Mucosa of descending colon (tissue), 3 donors: ENCODE measurements around the gene C5orf63. TPM values are rescaled to one million over a fixed set of nuclear protein-coding genes. Genes with fewer than 3 reads are reported as not detected.

Experiments
- ATAC-seq: fragments of 200-7000 bp; cut with Tn5 transposase; one replicate; pipeline ENCODE4 v1.9.1; 2020; ENCODE audit warnings: mild to moderate bottlenecking, moderate library complexity
- DNase-seq, 3 donors: peaks; one replicate each; pipeline ENCODE4 v3.0.0-alpha.2; 2020
- H3K36me3 ChIP-seq: fragments of 200-600 bp; one replicate; pipeline ENCODE4 v1.8.0; 2021; ENCODE audit warnings: low read depth, mild to moderate bottlenecking
- H3K4me1 ChIP-seq: fragments of 200-600 bp; one replicate; pipeline ENCODE4 v1.8.0; 2021; ENCODE audit warnings: low read depth, mild to moderate bottlenecking
- H3K4me3 ChIP-seq: fragments of 200-600 bp; one replicate; pipeline ENCODE4 v1.8.0; 2021; ENCODE audit warnings: mild to moderate bottlenecking
- H3K9me3 ChIP-seq: fragments of 200-600 bp; one replicate; pipeline ENCODE4 v1.8.0; 2021; ENCODE audit warnings: mild to moderate bottlenecking
- CTCF ChIP-seq: fragments of 200-600 bp; IDR thresholded peaks from one replicate; pipeline ENCODE4 v1.8.0; 2022; ENCODE audit warnings: antibody characterized with exemption, mild to moderate bottlenecking
- intact Hi-C, 2 donors: fragments of 100-400 bp; cut with DNase I in 1 of 2; cut with micrococcal nuclease in 1 of 2; formaldehyde crosslinking; loops; one replicate each; pipeline versions ENCODE4 v1.11.0 to v1.11.1; 2022; cut with DNase I, micrococcal nuclease
- total RNA-seq, 3 donors: library from RNA; stranded (reverse); fragmentation: NEBNext Ultra II Directional in 2 of 3; extraction: Animal tissue kit (Norgen Biotek cat#: 25700) in 2 of 3; gene quantifications; one replicate each; pipeline versions ENCODE4 v1.2.1 to v1.2.4, GENCODE V29; 2021 to 2023
- donor health status: DM: no; HTN: no; CAD: no; lungs with moderate emphysema.
- donor health status: DM: no; HTN: no; CAD: no.
- donor health status: DM: no; HTN: yes; CAD: no.

Gene C5orf63
- total RNA-seq, 3 donors from 2014 or later: 13.7 to 22.6 (median 14.9) TPM

- Histone ChIP-seq H3K9me3 (no peaks in the 10 kb centered on the region), H3K4me3 (no peak overlapping the region), H3K36me3 (no peaks in the 10 kb centered on the region), H3K4me1 (no peaks in the 10 kb centered on the region)
- no peak for ATAC-seq
- DNase-seq: no peak
- TF ChIP-seq CTCF: no peak
- intact Hi-C loops: no loop called here
Measured at GRCh38 chr5:127092690-127093089, 19.4 kb upstream of the C5orf63 start.

GRCh38 chr5:127089191-127089590, 15.9 kb upstream of the C5orf63 start:
- DNase-seq (no peak), ATAC-seq (no peak)
- Histone ChIP-seq H3K36me3 (no peaks in the 10 kb centered on the region), H3K4me1 (no peaks in the 10 kb centered on the region), H3K9me3 (no peaks in the 10 kb centered on the region), H3K4me3 (no peak overlapping the region)
- intact Hi-C loops: no loop called here
- no peak for TF ChIP-seq CTCF

GRCh38 chr5:127088251-127088650, 14.9 kb upstream of the C5orf63 start:
- TF ChIP-seq CTCF: no peak
- H3K4me3 ChIP-seq: no peak overlapping the region
- ATAC-seq: peak; percentile 92
- no peaks in the 10 kb centered on the region for H3K4me1 ChIP-seq
- no peaks in the 10 kb centered on the region for H3K9me3 ChIP-seq
- no peaks in the 10 kb centered on the region for H3K36me3 ChIP-seq
- intact Hi-C loops: no loop called here
- no peak for DNase-seq

GRCh38 chr5:127086589-127086988, 13.3 kb upstream of the C5orf63 start:
- H3K36me3 ChIP-seq: no peaks in the 10 kb centered on the region
- H3K9me3 ChIP-seq: no peaks in the 10 kb centered on the region
- TF ChIP-seq CTCF: no peak
- no peak overlapping the region for H3K4me3 ChIP-seq
- intact Hi-C loops: no loop called here
- ATAC-seq (peak; percentile 62), DNase-seq (no peak)
- no peaks in the 10 kb centered on the region for H3K4me1 ChIP-seq

- no peak overlapping the region for H3K4me3 ChIP-seq
- DNase-seq (no peak), ATAC-seq (no peak)
- no peaks in the 10 kb centered on the region for H3K9me3 ChIP-seq
- no peak for TF ChIP-seq CTCF
- H3K36me3 ChIP-seq: no peaks in the 10 kb centered on the region
- H3K4me1 ChIP-seq: no peaks in the 10 kb centered on the region
- intact Hi-C loops: no loop called here
Measured at GRCh38 chr5:127085796-127086195, 12.5 kb upstream of the C5orf63 start.

- Histone ChIP-seq H3K4me3 (no peak overlapping the region), H3K36me3 (no peaks in the 10 kb centered on the region), H3K4me1 (no peaks in the 10 kb centered on the region), H3K9me3 (no peaks in the 10 kb centered on the region)
- TF ChIP-seq CTCF: no peak
- no peak for DNase-seq
- ATAC-seq: no peak
- intact Hi-C loops: no loop called here
Measured at GRCh38 chr5:127085371-127085770, 12.1 kb upstream of the C5orf63 start.
